ENCODE data around the gene FOXC1.

Gene FOXC1

GRCh38 chr6:1600063-1600763, 9.5 kb upstream of the FOXC1 start:
- DNase-seq = no peak

GRCh38 chr6:1600764-1601157, 9.0 kb upstream of the FOXC1 start:
- DNase-seq = no peak

DNA sequence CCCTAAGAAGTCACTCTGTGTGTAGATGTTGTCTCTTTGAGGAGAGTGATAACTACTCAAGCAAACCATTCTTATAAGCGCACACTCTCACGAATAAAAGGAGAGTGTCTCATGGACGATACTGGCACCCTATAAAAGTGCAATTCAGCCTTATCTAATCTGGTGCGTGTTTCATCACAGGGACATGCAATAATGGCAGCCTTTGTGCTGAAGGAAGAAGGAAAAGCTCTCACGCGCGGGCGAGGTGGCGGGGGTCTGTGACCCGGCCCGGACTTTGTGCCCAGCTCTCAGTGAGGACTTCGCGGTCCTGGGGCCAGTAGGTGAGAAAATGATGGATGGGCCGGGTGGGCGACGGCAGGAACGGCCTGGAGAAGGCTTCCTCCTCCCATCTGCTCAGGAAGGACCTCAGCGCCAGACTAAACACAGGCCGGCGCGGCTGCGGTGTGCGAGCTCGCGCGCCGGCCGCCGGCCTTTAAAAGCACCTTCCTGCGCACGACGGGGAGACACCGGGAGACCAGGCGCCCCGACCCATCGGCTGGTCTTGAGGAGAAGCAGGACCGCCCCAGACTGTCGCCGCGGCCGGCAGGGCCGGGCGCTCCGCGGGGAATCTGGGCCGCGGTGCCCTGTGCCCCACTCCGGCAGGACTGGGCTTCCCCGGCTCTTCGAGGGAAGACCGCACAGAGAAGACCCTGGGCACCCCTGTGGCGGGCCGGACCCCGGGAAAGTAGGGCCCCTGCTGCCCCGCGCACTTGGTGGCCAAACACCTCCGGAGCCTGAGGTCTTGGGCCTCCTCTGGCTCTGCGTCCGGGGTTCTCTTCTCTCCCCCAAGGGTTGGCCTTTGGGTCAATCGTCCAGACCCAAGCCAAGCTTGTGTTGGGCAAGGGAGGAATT, 8.3 kb upstream of the FOXC1 start:
- no peak for DNase-seq

DNA sequence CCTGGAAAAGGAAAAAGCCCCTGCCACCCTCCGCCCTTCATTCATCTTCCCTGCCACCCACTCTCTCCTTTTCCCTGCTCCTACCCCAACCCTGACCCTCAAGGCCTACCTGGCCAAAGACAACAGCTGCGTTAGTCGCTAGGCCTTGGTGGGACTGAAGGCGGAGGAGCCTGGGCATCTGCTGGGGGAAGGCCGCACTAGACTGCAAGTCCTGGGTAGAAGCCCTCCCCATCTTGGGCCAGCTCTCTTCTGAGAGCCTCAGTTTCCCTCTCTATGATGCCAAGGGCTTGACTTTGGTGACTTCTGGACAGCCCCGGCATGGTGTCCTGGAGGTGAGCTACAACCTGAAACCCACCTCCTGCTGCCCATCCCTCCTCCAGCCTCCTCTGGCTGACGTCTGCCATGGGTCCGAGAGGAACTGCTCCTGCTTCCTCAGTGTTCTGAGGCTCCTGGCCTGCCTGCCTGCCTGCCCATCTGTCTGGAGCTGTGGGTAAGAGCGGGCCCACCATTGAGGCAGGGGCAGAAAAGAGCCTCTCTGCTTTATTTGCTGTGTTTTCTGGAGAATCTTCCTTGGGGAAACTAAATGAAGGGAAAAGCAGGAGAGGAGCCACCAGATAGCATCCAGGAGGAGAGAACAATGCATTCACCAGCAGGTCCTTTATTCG, 7.5 kb upstream of the FOXC1 start:
- DNase-seq = no peak

DNA sequence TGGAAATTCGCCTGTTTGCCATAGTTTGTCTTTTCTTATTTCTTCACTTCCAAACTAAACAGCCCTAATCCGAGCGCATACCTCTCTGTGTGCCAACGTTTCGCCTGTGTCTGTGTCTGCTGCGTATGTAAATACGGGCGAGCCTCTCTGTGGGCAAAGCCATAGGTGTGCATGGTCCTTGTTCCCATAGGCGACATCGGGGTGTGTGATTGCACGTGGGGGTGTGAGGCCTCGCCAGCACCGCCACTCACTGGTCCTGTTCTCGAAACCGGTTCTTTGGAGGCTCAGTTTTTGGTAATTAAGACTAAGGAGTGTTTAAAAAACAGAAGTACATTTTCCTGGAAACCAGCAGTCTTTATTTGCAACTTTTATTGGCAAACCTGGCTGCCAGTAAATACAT, 6.0 kb upstream of the FOXC1 start:
- no peak for DNase-seq

DNA sequence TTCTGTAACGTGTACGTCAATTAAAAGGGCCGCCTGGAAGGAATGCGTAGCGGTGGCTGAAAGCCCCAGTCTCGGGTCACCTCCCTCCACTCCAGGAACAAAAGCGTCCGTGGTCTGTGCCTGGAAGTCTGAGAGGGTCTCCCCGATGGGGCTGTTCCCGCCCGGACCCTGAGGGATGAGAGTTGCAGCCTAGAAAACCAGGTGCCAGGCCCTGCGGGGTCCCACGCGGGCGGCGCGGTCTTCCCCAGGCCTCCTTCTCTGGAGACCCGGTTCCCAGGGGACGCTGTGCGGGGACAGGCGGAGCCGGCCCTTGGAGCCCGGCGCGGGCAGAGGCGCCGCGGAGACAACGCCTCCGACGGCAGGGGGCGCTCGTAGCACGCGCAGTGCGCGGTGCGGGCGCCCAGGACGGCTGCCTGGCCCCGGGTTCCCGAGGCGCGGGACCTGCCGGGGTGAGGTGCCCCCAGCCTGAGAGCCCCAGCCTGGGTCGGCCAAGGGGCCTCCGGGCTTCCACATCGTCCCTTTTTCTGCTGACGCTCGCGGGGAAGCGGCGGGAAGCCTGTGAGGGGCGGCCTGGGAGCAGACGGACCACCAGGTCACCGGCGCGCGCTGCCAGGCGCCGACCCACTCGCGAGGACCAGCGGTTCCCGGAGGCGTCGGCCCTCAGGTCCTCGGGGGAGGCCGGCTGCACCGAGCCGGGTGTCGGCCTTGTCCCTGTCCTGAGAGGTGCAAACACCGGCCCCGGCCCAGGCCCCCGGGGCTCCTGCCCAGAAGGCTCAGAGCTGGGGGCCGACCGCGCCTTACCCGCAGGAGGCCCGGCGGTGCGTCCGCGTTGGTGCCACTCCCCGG, 5.3 kb upstream of the FOXC1 start:
- DNase-seq = peak; percentile 78 to 96 (median 89)

DNA sequence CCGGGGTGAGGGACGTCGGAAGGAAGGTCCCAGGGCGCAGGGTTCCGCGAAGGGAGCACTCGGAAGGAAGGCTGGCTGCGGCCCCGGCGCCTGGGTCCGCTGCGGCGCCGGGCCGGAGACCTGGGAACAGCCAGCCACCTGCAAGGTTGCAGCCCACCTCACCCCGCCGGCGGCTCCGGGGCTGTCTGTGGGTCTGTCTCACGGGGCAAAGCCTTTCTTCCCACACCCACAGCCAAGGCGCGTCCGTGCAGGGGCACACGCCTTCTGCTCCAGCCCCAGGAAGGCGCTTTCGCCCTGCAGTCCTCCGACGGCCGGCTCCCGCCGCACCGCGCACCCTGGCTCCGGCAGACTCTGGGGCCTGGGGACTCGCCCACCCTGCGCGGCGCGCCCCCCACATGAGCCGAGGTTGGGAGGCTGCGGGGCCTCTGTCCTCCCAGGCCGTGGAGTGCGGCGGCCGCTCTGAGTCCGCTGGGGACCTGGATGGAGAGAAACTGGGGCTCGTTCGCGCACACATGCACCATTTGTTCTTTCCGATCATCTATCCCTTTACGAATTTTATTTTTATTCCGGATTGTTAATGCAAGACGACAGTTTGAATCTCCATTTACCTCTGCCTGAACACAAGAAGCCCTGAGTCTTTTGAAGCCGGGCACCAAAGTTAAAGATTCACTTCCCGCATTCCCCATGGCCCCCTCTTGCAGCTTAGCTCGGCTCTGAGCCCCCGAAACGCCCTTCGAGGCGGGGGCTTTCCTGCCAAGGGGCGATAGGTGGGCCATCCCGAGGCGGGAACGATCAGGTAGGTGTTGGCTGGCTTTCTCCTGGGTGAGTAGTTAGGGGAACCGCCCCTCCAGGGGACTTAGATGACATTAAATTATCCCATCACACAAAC, 4.5 kb upstream of the FOXC1 start:
- DNase-seq = no peak

GRCh38 chr6:1605893-1606779, 3.6 kb upstream of the FOXC1 start:
- peak; percentile 44 to 52 (median 44) for DNase-seq

DNA sequence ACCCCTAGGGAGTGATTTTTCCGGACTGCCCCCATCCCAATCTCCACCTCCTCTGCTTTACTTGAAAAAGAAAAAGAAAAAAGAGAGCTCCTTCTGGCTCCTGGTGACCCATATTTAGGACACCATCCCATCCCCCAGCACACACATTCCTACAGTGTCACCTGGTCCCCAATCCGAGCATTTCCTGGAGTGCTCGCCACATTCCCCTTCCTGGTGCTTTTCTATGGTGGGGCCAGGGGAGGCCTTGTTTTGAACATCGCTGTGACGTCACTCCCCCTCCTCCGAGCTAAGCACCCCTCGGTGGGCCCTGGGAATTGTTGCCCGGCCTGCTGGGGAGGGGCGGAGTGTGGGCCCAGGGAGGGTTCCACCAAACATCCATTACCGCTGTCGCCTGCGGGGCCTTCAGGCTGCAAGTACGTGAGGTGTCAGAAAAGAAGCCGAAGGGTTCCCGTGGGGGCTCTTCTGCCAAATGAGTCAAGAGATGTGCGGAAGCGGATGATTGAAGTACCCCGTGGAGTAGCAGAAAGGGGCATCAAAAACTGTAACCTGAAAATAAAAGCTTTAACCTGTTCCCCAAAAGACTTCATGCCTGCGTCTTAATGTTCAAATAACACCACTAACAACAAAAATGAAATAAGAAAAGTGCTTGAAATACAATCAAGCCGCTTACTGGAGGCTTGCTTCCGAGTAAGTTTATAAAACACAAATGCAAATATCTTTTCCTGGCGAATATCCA, 2.8 kb upstream of the FOXC1 start:
- no peak for DNase-seq

GRCh38 chr6:1607516-1608221, 2.0 kb upstream of the FOXC1 start:
- DNase-seq = peak in 1 of 3 donors; percentile 32

DNA sequence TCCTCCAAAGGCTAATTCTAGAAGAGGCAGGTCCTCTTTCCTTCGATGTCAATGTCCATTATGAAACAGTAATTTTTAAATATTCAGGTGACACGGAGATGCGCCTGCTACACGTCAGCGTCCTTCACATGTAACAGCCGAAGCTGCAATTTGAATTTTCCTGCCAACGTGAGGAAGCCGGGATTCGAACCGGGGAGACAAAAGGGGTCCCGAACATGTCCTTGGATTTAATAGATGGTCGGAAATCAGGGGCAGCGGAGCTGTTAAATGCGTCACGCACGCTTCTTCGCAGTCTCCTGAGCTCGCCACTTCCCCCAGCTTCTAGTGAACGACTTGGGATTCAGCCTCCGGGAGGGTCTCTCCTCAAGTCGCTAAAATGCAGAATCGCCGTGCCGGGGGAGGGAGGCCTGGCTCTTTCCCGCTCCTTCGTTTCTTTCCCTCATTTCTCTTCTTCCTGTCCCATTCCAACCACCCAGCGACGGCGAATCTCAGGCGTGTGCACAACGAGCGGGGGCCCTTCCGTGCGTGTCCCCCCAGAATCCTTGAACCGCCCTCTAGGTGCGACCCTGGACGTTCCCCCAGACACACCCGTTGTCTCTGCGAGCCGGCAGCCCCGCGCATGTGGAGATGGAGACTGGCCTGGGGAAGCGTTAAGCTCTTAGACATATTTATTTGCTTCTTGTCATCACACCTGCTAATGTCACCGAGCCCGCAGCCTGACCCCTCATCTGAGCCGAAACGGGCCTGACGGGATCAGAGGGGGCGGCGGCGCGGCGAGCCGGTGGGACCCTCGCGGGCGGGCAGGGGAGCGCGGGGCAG, 1.3 kb upstream of the FOXC1 start:
- DNase-seq = no peak

DNA sequence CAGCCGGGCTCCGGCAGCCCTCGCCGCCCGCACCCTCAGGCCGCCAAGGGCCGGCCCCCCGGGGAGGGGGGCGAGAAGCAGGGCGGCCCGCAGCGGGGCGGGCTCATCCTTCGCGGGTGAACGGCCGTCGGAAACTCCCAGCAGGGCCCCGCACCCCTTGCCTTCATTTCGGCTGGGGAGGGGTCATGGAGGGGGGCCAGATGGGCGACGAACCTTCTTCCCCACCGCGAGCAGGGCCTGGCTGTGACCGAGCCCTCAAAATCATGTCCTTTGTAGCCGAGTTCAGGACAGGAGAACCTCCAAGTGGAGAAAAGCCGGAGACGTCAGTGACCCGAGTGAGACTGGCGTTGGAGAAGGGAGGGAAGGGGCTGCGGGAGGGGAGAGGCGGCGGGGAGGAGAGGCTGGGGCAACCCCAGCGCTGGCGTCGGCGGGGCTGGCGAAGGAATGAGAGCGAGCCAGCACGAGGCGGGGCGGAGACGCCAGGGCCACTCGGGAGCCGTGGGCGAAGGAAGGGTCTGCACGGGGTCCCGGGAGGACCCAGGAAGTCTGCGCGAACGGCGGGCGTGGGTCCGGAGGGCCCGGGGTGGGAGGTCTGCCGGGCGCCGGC, 571 bp upstream of the FOXC1 start:
- DNase-seq = peak in 1 of 3 donors; percentile 42

DNA sequence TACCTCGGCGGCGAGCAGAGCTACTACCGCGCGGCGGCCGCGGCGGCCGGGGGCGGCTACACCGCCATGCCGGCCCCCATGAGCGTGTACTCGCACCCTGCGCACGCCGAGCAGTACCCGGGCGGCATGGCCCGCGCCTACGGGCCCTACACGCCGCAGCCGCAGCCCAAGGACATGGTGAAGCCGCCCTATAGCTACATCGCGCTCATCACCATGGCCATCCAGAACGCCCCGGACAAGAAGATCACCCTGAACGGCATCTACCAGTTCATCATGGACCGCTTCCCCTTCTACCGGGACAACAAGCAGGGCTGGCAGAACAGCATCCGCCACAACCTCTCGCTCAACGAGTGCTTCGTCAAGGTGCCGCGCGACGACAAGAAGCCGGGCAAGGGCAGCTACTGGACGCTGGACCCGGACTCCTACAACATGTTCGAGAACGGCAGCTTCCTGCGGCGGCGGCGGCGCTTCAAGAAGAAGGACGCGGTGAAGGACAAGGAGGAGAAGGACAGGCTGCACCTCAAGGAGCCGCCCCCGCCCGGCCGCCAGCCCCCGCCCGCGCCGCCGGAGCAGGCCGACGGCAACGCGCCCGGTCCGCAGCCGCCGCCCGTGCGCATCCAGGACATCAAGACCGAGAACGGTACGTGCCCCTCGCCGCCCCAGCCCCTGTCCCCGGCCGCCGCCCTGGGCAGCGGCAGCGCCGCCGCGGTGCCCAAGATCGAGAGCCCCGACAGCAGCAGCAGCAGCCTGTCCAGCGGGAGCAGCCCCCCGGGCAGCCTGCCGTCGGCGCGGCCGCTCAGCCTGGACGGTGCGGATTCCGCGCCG, 994 bp downstream of the FOXC1 start:
- DNase-seq = peak in 1 of 3 donors; percentile 37

- DNase-seq = peak in 2 of 3 donors; percentile 39 to 64
Observed at GRCh38 chr6:1611322-1611571, 1.5 kb downstream of the FOXC1 start.

DNA sequence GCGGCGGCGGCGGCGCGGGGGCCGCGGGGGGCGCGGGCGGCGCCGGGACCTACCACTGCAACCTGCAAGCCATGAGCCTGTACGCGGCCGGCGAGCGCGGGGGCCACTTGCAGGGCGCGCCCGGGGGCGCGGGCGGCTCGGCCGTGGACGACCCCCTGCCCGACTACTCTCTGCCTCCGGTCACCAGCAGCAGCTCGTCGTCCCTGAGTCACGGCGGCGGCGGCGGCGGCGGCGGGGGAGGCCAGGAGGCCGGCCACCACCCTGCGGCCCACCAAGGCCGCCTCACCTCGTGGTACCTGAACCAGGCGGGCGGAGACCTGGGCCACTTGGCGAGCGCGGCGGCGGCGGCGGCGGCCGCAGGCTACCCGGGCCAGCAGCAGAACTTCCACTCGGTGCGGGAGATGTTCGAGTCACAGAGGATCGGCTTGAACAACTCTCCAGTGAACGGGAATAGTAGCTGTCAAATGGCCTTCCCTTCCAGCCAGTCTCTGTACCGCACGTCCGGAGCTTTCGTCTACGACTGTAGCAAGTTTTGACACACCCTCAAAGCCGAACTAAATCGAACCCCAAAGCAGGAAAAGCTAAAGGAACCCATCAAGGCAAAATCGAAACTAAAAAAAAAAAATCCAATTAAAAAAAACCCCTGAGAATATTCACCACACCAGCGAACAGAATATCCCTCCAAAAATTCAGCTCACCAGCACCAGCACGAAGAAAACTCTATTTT, 2.0 kb downstream of the FOXC1 start:
- peak; percentile 24 to 46 (median 39) for DNase-seq

DNA sequence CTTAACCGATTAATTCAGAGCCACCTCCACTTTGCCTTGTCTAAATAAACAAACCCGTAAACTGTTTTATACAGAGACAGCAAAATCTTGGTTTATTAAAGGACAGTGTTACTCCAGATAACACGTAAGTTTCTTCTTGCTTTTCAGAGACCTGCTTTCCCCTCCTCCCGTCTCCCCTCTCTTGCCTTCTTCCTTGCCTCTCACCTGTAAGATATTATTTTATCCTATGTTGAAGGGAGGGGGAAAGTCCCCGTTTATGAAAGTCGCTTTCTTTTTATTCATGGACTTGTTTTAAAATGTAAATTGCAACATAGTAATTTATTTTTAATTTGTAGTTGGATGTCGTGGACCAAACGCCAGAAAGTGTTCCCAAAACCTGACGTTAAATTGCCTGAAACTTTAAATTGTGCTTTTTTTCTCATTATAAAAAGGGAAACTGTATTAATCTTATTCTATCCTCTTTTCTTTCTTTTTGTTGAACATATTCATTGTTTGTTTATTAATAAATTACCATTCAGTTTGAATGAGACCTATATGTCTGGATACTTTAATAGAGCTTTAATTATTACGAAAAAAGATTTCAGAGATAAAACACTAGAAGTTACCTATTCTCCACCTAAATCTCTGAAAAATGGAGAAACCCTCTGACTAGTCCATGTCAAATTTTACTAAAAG, 2.7 kb downstream of the FOXC1 start:
- DNase-seq = no peak
